Ovary (tissue), 9 donors: ENCODE results near the gene WBP1. TPM values are rescaled to one million over a fixed set of nuclear protein-coding genes. Genes with fewer than 3 reads are reported as not detected.

ENCODE experiments used
- DNase-seq, 5 donors: peaks; one replicate each; pipeline ENCODE4 v3.0.0-alpha.2; 2019 to 2020
- H3K27ac ChIP-seq, 2 donors: fragments of 200-600 bp; one replicate each; pipeline versions ENCODE4 v1.5.1 to v1.8.0; 2019 to 2022
- H3K27me3 ChIP-seq: fragments of 200-600 bp; one replicate; pipeline ENCODE4 v1.8.0; 2022
- H3K36me3 ChIP-seq: fragments of 200-600 bp; sonication (generic); one replicate; pipeline ENCODE4 v1.5.1; 2019
- H3K4me1 ChIP-seq: one replicate; pipeline ENCODE4 v1.8.1; 2013; ENCODE audit warnings: mild to moderate bottlenecking, moderate library complexity; ENCODE audit not compliant: insufficient read depth
- H3K4me3 ChIP-seq: fragments of 200-600 bp; sonication (generic); one replicate; pipeline ENCODE4 v1.5.1; 2017
- H3K9me3 ChIP-seq, 2 donors: fragments of 200-600 bp in 1 of 2; sonication (generic) in 1 of 2; one replicate each; pipeline versions ENCODE4 v1.5.1 to v1.8.1; 2013 to 2019; ENCODE audit warnings: mild to moderate bottlenecking in 1 of 2, moderate library complexity in 1 of 2
- EP300 ChIP-seq: sonication (generic); formaldehyde crosslinking; IDR thresholded peaks from one replicate; pipeline ENCODE4 v1.6.1; 2017; ENCODE audit warnings: antibody characterized with exemption
- POLR2A ChIP-seq: fragments of 450-650 bp; IDR thresholded peaks from one replicate; pipeline ENCODE4 v1.6.1; 2017; ENCODE audit warnings: antibody characterized with exemption, mild to moderate bottlenecking, moderate library complexity
- WGBS, 3 donors: extraction: QIAGEN DNeasy Blood & Tissue Kit in 1 of 3; methylation state at CpG; one replicate each; pipeline versions ENCODE4 v1.1.5 to v1.1.7; 2013 to 2017; 5-methylcytosine and 5-hydroxymethylcytosine counted together
- intact Hi-C, 4 donors: fragments of 100-400 bp; cut with DNase I; formaldehyde crosslinking; loops; one replicate each; pipeline versions ENCODE4 v1.11.0 to v1.15.1; 2022 to 2023
- polyA plus RNA-seq, 2 donors: library from polyadenylated mRNA; stranded (reverse); fragments of 200-250 nt in 1 of 2; fragments of 350-450 nt in 1 of 2; fragmentation: Illumina TruSeq in 1 of 2; extraction: RNeasy Lipid Tissue Mini Kit (QIAGEN cat#74804) in 1 of 2; gene quantifications; one replicate each; pipeline ENCODE4 v1.2.3, GENCODE V29; 2013 to 2014
- total RNA-seq, 7 donors: library from RNA; depleted of rRNA in 2 of 7; stranded (reverse); fragments of >200 nt in 2 of 7; fragmentation: NEBNext Ultra II Directional in 3 of 7; extraction: Animal tissue kit (Norgen Biotek cat#: 25700) in 3 of 7; gene quantifications; one replicate each; pipeline versions ENCODE4 v1.1.0 to v1.2.4, GENCODE V29; 2016 to 2023
- TF ChIP-seq, protein P1 (sequence below), 3 donors: fragments of 450-650 bp in 2 of 3; fragments of 200-600 bp in 1 of 3; IDR thresholded peaks; one replicate each; pipeline versions ENCODE4 v1.5.1 to v1.8.0; 2016 to 2022; ENCODE audit warnings: antibody characterized with exemption in 3 of 3, mild to moderate bottlenecking in 1 of 3
- donor health status: DM: no; HTN: no; CAD: no; lungs with moderate emphysema.
- donor health status: DM: no; HTN: no; CAD: no.
- donor health status: Bipolar disorder and iron deficiency.
- donor health status: DM: yes; HTN: yes; CAD: no.
- donor health status: DM: no; HTN: no; CAD: no.
- donor health status: DM: yes; HTN: yes; CAD: no.

The WBP1 gene
- total and polyA plus RNA-seq, 9 donors: 52.4 to 114 (median 73.3) TPM

DNA sequence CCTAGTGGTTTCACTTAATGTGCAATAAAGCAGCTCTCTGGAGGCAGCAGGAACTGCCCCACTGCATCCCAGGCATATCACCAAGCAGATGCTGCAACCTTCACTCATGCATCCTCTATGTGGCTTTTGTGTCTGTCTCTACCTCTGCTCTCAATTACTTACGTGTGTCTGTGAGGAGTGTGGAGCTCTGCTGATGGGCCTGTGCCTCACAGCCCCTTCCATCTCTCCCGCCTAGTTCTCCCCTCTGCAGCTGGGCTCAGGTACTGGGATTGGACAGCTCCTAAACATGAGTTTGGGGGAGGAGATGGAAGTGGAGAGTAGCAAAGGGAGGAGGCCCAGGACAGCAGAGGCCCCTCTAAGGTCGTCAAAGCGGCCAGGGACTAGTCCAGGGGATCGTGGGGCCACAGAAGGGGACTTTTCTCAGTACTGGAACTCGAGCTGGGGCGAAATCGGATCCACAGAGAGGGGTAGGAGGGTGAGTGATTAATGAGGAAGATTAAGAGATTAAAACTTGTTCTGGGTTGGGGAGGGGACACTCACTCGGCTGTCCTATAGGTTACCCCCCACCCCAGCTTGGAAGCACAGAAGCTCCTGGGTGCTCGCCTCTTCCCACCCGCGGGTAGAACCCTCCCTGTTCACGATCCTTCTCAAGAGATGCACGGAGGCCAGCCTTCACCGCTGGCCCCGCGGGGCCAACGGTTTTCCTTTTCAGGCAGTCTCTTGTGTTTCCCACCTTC lies 43.3 kb downstream of the WBP1 start:
- Histone ChIP-seq H3K36me3 (no peaks in the 10 kb centered on the region), H3K27me3 (no peaks in the 10 kb centered on the region), H3K27ac (no peak overlapping the region), H3K4me1 (peaks cover 2% of the 10 kb centered on the region), H3K9me3 (no peaks in the 10 kb centered on the region), H3K4me3 (no peak overlapping the region)
- no peak for DNase-seq
- intact Hi-C loops: loop anchor here in 1 of 4 donors (10.0 kb wide), 1 partner anchor 83 kb away; no protein-coding TSS in a partner anchor
- WGBS, 3 donors: 76 to 79% (median 78%) methylated on average over 18 of the region's 18 CpGs
- no peak for TF ChIP-seq EP300
- TF ChIP-seq, protein P1, sequence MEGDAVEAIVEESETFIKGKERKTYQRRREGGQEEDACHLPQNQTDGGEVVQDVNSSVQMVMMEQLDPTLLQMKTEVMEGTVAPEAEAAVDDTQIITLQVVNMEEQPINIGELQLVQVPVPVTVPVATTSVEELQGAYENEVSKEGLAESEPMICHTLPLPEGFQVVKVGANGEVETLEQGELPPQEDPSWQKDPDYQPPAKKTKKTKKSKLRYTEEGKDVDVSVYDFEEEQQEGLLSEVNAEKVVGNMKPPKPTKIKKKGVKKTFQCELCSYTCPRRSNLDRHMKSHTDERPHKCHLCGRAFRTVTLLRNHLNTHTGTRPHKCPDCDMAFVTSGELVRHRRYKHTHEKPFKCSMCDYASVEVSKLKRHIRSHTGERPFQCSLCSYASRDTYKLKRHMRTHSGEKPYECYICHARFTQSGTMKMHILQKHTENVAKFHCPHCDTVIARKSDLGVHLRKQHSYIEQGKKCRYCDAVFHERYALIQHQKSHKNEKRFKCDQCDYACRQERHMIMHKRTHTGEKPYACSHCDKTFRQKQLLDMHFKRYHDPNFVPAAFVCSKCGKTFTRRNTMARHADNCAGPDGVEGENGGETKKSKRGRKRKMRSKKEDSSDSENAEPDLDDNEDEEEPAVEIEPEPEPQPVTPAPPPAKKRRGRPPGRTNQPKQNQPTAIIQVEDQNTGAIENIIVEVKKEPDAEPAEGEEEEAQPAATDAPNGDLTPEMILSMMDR (IDR thresholded peaks at IDR 0.05): no peak

DNA sequence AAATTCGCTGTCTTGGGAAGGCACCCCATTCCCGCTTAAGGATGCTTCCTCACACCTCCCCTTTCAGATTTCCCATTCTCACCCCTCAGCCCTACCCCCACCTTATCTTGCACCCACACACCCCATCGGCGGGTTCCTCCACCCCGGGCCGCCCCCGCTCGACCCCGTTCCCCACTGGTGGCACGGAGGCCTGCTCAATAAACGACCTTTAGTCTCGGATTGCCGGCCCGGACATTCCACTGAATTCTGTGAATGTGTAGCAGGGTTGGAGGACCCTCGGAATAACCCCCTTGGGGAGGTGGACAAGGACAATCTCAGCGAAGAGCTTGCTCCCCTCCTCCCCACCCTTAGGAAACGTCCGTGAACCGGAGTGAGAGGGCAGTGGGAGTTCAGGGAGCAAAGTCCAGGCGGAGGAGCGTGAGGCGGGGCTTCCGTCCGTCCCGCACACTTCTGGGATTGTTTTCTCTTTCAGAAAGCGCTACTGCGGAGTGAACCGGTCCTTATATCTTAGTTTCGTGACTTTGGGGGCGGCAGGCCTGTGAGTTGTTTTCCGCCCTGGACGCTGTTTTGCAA lies 44.0 kb downstream of the WBP1 start:
- Histone ChIP-seq H3K4me1 (peaks cover 6% of the 10 kb centered on the region), H3K27ac (no peak overlapping the region), H3K27me3 (no peaks in the 10 kb centered on the region), H3K9me3 (no peaks in the 10 kb centered on the region), H3K4me3 (peak overlapping the region; percentile 34), H3K36me3 (no peaks in the 10 kb centered on the region)
- 18 to 24% (median 23%) methylated on average over 32 of the region's 32 CpGs for WGBS, 3 donors
- intact Hi-C loops: loop anchor here in 1 of 4 donors (10.0 kb wide), 1 partner anchor 83 kb away; no protein-coding TSS in a partner anchor
- TF ChIP-seq EP300 (no peak), POLR2A (no peak)
- TF ChIP-seq, protein P1 (IDR thresholded peaks at IDR 0.05): no peak
- no peak for DNase-seq

DNA sequence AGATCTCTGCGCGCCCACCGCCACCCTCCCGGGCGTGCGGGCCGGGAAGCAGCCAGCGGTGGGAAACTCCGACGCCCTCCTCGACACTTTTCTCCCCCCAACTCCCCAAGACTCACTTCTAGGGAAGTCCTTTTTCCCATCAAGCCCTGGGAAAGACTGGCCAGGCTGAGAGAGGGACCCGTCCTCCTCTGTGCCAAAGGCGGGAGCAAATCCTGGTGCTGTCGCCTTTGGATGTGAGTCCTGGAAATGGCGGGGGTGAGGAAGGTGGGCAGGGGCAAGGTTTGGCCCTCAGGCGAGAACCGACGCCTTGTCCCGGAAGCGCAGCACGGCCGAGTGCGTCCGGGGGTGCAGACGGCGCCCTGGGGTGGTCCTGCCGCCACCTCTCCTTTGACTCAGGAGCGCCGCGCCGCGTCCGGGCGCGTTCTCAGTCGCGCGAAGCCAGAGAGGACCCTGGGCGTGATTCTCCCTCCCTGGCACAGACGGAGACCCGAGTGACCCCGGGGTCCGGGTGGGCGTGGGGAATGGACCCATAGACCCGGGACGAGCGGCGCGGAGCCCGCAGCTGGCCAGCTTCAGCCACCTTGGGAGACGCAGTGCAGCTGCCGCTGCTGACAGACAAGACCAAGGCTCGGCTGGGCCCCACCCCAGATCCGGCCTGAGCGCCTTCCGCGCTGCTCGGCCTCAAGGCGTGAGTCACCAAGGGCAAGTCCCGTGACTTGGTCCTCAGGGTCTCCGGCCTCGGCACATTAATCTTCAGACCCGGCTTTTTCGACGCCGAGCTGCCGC lies 44.7 kb downstream of the WBP1 start:
- WGBS, 3 donors: 1 to 2% (median 2%) methylated on average over 67 of the region's 67 CpGs
- peak in 4 of 5 donors; percentile 54 to 68 (median 66) for DNase-seq
- Histone ChIP-seq H3K27ac (no peak overlapping the region), H3K9me3 (no peaks in the 10 kb centered on the region), H3K27me3 (no peaks in the 10 kb centered on the region), H3K4me3 (peak overlapping the region; percentile 34), H3K4me1 (peaks cover 6% of the 10 kb centered on the region), H3K36me3 (no peaks in the 10 kb centered on the region)
- TF ChIP-seq EP300: no peak
- intact Hi-C loops: loop anchor here in 1 of 4 donors (10.0 kb wide), 1 partner anchor 82 kb away; no protein-coding TSS in a partner anchor

DNA sequence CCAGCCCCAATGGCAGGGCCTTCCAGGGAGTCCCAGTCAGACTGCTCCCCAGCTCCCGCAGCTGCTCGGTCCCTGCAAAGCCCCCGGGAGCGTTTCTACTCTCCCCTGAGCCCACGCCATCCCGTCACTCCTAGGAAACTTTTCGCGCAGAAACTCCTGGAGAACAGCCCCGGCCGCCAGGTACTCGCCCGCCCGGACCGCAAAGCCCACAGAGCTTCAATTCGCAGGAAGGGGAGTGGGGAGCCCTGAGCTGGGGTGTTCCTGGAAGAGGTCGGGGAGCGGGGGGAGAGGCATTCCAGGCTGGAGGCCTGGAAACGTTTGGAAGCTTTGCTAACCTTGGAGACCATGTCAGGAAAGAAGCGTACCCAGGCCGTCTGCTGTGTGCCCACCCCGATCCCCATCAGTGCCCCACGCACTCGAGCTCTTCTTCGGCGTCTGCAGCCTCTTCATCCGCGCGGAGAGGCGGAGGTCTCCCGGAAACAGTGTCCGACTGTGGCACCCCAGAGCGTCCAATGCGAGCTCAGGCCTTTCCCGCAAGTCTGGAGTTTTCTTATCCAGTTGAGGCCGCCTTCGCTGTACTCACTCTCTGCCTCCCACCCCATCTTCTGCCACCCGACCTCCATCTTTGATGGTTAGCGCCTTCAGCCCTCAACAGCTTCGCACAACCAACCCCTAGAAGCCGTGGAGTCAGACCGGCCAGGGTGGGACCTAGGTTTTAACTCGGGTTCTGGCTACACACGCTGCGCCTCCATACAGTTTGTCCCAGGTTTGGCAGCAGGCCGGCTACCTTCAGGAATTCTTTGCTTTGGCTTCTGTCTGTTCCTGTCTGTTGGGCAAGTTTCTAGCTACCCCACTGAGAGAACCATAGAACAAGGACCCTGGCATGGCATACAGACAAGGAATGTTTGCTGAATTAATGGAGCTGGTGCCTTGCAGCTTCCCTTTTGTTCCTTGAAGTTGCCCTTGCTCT lies 45.6 kb downstream of the WBP1 start:
- H3K4me3 ChIP-seq: peak overlapping the region; percentile 34
- peak in 1 of 5 donors; percentile 23 for DNase-seq
- no peaks in the 10 kb centered on the region for H3K27me3 ChIP-seq
- no peaks in the 10 kb centered on the region for H3K36me3 ChIP-seq
- TF ChIP-seq POLR2A: no peak
- TF ChIP-seq, protein P1 (IDR thresholded peaks at IDR 0.05): no peak
- no peak for TF ChIP-seq EP300
- intact Hi-C loops: loop anchor here in 1 of 4 donors (10.0 kb wide), 1 partner anchor 81 kb away; no protein-coding TSS in a partner anchor
- 54 to 61% (median 58%) methylated on average over 45 of the region's 45 CpGs for WGBS, 3 donors
- H3K9me3 ChIP-seq: no peaks in the 10 kb centered on the region
- peaks cover 5% of the 10 kb centered on the region for H3K4me1 ChIP-seq
- H3K27ac ChIP-seq: no peak overlapping the region
